Stimulated activated naive CD8-positive, alpha-beta T cell treated with anti-CD3 and anti-CD28 coated beads, Interleukin-15, Interleukin-2, amounts not matched to agents 100 U/mL and 50 U/mL, for 24 hours (primary cell): ENCODE measurements around the gene MT1A.
"Not testable (repeated sequence)": the region's sequence is repeated elsewhere in the genome, so short reads cannot be mapped to it uniquely, and the experiment has no call there.

Source experiments
- ATAC-seq: fragments of 150-1000 bp; cut with Tn5 transposase; one replicate; pipeline ENCODE4 v1.10.0; 2021
- DNase-seq: peaks from one replicate; pipeline ENCODE4 v3.0.0; 2021

MT1A gene

DNA sequence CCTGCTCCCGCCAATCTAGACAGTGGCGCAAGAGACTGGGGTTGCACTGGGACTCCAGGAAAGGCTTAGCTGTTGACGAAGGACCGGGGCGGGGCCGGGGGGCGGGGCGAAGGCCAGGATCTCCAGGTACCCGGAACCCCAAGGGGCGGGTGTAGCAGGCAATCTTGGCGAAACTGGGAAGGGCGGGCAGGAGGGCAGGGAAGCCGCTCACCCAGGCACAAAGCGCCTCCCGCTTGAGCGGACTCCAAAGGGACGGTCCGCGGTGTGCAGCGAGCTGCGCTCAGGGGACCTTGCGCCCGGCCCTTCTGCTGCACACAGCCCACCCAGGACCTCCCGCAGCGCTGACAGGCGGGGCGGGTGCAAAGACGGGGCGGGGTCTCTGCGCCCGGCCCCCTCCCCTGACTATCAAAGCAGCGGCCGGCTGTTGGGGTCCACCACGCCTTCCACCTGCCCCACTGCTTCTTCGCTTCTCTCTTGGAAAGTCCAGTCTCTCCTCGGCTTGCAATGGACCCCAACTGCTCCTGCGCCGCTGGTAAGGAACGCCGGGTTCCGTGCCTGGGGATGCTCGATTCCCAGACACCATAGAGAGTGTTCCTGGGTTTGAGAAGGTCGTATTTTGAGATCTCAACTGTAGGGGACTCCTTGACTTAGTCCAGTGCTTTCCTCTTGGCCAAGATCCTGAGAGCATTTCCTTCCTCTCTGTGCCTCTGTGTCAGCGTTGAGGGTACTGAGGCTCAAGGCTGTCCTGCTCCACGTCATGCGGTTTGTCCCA, 19.3 kb downstream of the MT1A start, which contains the start of gene MT1F:
Gene MT1F, plus strand, starts transcription at position 405 of the 772 bp plus-strand sequence. Its CDS starts 100 bp downstream, at position 505.
- ATAC-seq = peak; percentile 77
- DNase-seq = peak; percentile 73

DNA sequence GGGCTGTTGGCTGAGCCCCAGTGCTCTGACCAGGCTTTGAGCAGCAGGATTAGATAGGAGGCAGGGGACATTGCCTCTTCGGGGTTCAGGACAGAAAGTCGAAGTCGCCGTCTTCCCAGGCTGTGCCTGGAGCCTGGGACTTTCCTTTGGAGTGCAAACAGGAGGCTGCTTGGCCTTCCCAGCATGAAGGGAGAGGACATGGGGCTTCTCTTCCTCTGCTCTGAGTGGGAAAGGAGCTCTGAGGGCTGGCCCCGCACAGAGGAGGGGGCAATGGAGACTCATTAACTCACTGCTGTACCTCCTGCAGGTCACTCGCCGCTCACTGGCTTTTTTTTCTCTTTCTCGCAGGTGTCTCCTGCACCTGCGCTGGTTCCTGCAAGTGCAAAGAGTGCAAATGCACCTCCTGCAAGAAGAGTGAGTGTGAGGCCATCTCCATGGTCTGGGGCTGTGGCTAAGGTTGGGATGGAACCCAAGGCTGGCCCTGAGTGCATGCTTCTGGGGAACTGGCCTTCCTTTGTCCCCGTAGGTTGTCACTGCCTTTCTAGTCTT, 19.9 kb downstream of the MT1A start:
- DNase-seq (no peak), ATAC-seq (no peak)

DNA sequence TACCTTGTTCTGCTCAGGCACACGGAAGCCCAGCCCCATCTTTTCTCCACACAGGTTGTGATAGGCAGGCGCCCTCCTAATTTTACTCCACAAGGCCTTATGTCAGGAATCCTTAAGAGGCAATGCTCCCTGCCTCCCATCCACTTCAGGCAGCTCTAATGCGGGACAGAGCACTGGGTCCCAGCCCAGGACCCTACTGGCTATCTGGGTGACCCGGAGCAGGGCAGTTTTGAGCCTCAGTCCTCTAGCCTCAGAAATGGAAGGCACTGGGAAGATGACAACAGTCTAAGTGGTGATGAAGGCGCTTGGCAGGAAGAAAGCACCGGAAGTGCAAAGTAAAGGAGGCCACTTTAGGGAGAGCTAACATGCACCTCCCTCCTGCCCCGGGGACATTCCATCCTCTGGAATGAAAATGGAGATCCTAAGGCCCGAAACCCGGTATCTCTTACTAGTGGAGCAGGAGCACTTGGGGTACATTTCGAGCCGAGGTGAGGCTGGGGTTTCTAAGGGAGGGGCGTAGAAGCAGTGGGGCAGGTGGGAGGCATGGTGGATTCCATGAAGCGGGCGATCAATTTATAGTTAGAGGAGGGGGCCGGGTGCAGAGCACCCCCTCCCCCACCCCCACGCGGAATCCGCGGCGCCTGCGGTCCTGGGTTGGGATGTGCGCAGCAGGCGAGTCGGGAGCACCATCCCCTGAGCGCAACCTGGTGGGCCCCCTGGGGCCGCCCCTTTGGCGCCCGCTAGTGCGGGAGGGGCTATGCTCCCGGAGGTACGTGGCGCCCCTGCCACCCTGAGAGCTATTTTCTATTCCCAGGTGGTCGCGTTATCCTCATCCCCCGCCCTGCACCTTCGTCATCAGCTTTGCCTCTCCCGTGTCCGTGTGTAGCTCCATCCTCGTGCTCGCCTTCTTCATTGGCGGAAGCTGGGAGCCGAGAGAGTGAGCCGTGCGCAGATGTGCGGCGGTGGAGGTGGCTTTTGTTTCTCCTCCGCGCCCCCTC, 24.2 kb downstream of the MT1A start:
- DNase-seq (peak; percentile 45), ATAC-seq (peak; percentile 38)

DNA sequence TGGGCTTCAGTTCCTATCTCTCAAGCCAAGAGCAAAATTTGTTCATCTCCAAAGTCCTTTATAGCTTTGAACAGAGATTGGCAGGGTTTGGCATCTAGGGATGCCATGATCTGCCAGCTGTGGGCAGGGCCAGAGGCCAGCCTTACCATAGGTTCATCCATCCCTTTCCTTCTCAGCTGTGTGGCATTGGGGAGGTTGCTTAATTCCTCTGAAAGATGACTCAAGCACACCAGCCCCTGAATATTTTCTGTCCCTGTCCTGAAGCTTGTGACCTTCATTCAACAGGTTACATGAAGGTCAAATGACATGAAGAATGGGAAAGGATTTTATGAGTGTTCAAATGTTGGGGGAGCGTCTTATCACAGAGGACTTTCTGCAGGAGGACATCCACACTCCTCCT, 26.0 kb downstream of the MT1A start:
- DNase-seq (no peak), ATAC-seq (no peak)

DNA sequence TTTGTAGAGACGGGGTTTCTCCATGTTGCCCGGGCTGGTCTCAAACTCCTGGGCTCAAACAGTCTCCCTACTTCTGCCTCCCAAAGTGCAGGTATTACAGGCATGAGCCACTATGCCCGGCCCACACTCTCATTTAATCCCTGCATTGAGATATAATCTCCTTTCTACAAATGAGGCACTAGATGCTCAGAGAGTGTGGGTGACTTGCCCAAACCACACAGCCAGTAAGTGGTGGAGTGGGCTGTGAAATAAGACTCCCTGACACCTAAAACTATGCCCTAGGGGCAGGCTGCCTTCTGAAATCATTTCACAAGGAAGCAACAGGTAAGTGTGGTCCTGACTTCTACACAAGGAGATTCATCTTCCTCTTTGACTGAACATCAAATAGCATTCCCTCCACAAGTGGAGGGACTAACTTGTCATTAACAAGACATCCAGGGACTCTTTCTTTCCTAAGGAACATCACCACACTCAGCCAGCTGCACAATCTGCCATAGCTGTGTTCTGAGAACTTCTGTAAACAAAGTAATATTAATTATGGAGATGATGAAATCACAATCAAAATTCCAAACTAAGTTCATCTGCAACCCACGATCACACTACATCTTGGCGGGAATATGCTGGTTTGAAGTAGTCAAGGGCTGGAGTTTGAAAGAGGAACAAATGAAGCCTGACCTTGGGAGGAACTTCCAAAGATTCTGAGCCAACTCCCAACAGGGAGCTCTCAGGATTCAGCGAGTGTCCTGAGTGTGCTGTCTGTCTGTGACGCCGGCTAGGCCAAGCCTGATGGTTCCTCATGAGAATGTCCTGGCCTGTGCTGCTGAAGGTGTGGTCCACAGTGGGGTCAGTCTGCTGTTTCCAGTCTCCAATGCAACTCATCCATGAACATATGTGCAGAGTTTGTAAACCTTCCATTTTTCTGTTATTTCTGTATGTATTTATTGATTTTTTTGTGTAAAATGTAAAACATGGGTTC, 27.1 kb downstream of the MT1A start:
- DNase-seq, ATAC-seq: not testable (repeated sequence)

DNA sequence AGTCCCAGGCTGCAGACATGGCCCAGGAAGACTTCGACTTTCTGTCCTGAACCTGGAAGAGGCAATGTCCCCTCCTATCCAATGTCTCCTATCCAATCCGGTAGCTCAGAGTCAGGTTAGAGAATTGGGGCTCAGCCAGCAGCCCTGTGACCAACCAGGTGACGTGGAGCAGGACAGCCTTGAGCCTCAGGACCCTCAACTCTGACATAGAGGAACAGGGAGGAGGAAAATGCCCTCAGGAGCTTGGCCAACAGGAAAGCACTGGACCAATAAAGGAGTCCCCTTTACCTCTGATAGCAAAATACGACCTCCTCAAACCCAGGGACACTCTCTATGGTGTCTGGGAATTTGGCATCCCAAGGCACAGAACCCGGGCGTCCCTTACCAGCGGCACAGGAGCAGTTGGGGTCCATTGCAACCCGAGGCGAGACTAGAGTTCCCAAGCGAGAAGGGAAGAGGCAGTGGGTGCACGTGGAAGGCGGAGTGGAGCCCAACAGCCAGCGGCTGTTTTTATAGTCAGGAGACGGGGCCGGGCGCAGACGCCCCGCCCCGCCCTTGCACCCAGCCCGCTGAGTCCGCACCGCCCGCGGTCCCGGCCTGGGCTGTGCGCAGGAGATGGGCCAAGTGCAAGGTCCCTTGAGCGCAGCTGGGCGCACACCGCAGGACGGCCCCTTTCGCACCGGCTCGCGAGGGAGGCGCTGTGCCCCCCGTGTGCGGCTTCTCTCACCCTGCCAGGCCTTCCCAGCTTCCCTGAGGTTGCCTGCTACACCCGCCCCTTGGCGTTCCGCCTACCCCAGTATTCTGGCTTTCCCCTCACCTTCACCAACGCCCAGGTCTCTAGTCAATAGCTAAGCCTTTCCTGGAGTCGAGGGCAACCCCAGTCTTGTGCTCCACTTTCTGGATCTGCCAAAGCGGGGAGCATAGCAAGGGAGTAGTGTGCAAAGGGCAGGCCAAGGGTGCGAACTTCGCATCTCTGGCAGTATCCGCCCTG, 29.4 kb downstream of the MT1A start, which contains the start of gene MT1G:
Gene MT1G, minus strand, starts transcription at position 485 of the 991 bp plus-strand sequence. Its CDS starts 72 bp downstream, at position 413.
- DNase-seq (peak; percentile 30), ATAC-seq (peak; percentile 57)

DNA sequence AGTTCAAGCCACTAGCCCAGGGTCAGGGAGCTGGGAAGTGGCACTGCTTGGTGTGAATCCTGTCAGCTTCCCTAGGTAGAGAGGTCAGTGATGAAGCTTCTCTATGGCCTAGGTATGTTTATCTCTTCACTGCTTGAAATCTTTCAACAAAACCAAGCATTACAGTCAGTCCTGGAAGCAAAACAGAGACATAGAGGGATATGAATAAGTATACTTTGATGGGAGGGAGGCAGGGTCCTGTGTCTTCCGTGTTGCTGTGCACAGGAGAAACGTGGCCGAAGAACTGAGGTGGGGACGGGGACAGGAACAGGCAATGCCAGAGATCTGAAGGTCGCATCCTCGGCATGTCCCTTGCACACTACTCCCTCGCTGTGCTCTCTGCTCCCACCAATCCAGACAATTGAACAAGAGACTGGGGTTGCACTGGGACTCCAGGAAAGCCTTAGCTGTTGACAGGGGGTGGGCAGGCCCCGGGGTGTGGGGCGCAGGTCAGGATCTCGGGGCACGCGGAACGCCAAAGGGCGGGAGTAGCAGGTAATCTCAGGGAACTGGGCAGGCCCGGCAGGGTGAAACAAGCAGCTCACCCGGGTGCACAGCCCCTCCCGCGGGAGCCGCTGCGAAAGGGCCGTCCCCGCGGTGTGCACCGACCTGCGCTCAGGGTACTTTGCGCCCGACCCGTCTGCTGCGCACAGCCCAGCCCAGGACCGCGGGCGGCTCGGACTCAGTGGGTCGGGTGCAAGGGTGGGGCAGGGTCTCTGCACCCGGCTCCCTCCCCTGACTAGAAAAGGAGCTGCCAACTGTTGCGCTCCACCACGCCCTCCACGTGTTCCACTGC, 30.8 kb downstream of the MT1A start, which contains the start of gene MT1H:
Gene MT1H, plus strand, starts transcription at position 810 of the 835 bp plus-strand sequence. CDS start 71 bp downstream, outside the sequence.
- ATAC-seq (peak; percentile 30), DNase-seq (no peak)

DNA sequence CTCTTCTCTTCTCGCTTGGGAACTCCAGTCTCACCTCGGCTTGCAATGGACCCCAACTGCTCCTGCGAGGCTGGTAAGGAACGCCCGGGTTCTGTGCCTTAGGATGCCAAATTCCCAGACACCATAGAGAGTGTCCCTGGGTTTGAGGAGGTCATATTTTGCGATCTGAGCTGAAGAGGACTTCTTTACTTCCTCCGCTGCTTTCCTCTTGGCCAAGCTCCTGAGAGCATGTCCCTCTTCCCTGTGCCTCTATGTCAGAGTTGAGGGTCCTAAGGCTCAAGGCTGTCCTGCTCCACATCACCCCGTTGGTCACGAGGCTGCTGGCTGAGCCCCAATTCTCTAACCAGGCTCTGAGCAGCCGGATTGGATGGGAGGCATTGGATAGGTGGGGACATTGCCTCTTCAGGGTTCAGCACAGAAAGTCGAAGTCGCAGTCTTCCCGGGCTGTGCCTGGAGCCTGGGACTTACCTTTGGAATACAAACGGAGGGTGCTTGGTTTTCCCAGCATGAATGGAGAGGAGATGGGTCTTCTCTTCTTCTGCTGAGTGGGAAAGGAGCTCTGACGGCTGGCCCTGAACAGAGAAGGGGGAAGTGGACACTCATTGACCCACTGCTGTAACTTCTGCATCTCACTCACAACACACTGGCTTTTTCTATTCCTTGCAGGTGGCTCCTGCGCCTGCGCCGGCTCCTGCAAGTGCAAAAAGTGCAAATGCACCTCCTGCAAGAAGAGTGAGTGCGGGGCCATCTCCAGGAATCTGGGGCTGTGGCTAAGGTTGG, 31.6 kb downstream of the MT1A start:
- DNase-seq (no peak), ATAC-seq (no peak)

DNA sequence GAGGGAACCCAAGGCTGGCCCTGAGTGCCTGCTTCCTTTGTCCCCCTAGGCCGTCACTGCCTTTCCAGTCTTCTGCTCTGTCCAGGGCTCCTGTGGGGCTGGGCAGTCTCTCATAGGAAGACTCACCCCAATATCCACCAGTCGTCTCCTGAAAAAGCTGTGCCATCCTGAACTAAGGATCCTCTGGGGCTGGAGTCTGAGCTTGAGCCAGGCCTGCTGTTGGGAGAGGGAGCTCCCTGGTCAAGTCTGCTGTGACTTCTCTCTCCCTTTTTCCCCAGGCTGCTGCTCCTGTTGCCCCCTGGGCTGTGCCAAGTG, 32.1 kb downstream of the MT1A start:
- ATAC-seq (no peak), DNase-seq (no peak)

DNA sequence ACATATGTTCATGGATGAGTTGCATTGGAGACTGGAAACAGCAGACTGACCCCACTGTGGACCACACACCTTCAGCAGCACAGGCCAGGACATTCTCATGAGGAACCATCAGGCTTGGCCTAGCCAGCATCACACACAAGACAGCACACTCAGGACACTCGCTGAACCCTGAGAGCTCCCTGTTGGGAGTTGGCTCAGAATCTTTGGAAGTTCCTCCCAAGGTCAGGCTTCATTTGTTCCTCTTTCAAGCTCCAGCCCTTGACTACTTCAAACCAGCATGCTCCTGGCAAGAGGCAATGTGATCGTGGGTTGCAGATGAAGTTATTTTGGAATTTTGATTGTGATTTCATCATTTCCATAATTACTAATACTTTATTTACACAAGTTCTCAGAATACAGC, 33.2 kb downstream of the MT1A start:
- DNase-seq, ATAC-seq: not testable (repeated sequence)

DNA sequence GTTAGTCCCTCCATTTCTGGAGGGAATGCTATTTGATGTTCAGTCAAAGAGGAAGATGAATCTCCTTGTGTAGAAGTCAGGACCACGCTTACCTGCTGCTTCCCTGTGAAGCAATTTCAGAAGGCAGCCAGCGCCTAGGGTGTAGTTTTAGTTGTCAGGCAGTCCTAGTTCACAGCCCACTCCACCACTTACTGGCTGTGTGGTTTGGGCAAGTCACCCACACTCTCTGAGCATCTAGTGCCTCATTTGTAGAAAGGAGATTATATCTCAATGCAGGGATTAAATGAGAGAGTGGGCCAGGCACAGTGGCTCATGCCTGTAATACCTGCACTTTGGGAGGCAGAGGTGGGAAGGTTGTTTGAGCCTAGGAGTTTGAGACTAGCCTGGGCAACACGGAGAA, 33.7 kb downstream of the MT1A start:
- DNase-seq, ATAC-seq: not testable (repeated sequence)

DNA sequence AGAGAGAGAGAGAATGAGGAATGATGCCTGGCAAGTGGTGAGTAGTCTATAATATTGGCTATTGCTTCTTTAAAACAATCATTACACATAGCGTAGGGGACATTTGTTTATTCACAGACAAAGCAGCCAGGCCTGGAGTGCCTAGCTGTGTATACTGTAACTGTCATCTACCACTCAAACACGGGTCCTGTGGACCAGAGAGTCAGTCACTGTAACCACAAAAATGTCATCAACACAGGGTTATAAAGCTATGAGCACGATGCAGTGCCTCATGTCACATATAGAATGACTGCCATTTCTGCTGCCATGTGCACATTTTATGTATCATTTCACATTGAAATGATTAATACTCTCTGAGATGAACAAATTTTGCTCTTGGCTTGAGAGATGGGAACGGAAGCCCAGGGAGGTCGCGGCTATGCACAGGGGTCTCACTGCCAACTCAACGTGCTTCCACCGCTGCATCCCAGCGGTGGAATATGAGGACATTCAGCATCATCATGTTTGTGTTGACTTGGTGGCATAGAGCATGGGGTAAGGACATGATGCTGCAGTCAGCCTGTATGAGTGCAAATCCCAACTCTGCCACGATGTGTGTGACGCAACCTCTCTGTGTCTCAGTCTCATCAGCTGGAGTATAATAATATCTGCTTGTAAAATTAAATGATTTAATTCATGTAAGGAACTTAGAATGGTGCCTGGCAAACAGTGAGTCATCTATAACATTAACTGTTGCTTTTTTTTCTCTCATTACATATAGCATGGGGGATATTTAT, 34.5 kb downstream of the MT1A start:
- no peak for DNase-seq

DNA sequence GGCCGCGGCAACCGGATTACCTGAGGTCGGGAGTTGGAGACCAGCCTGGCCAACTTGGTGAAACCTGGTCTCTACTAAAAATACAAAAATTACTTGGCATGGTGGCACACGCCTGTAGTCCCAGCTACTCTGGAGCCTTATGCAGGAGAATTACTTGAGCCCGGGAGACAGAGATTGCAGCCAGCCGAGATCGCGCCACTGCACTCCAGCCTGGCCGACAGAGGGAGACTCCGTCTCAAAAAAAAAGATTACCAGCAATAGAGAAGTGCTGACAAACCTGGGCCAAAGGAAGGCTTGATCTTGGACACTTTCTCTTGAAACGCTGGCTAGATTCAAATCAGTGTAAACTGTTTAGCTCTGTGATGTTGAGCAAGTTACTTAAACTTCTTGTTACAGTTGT, 35.5 kb downstream of the MT1A start:
- DNase-seq (no peak), ATAC-seq (no peak)

More for the DNA sequence above, 34.5 kb downstream of the MT1A start:
- no peak for ATAC-seq

DNA sequence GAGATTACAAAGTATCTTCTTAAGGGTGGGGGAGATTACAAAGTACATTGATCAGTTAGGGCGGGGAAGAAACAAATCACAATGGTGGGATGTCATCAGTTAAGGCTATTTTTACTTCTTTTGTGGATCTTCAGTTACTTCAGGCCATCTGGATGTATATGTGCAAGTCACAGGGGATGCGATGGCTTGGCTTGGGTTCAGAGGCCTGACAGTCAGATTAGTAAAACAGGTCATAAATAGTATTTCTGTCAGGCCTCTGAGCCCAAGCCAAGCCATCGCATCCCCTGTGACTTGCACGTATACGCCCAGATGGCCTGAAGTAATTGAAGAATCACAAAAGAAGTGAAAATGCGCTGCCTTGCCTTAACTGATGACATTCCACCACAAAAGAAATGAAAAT, 36.1 kb downstream of the MT1A start:
- not testable (repeated sequence) for DNase-seq, ATAC-seq

DNA sequence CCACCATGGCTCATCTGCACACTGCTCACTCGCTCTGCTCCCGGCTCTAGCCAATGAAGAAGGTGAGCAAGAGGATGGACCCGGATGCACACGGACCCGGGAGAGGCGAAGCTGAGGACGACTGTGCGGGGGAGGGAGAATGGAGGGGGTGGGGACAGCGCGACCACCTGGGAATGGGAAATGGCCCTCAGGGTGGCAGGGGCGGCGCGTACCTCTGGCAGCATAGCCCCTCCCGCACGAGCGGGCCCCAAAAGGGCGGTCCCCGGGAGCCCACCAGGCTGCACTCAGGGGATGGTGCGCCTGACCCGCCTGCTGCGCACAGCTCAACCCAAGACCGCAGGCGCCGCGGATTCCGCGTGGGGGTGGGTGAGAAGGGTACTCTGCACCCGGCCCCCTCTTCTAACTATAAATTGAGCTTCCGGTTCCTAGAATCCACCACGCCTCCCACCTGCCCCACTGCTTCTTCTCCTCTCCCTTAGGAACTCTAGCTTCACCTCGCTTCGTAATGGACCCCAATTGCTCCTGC, 37.3 kb downstream of the MT1A start:
- ATAC-seq = peak; percentile 70

DNA sequence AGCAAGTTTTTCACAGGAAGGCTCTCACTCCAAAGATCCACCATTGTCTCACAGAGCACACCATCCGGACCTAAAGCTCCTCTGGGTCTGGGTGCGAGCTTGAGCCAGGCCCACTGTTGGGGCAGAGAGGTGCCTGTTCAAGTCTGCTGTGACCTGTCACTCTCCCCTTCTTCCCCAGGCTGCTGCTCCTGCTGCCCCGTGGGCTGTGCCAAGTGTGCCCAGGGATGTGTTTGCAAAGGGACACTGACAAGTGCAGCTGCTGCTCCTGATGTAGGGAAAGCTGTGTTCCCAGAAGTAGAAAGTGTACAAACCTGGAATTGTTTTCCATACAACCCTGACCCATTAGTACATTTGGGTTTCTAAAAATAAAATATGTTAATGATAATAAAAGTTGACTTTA, 39.0 kb downstream of the MT1A start:
- ATAC-seq (no peak), DNase-seq (no peak)

More for the DNA sequence above, 37.3 kb downstream of the MT1A start:
- peak; percentile 59 for DNase-seq
